Measurements from ENCODE around the gene PLXND1.

GRCh38 chr3:129513705-129514104, 92.8 kb downstream of the PLXND1 start:
- no peak for TF ChIP-seq CTCF (IDR thresholded peaks at IDR 0.05; ENCODE audit: poor library complexity, severe bottlenecking)
- no peak for TF ChIP-seq EZH2 (IDR thresholded peaks at IDR 0.05; ENCODE audit: borderline replicate concordance, insufficient read depth, low read length, poor library complexity, severe bottlenecking)
- no peak for TF ChIP-seq MXI1 (conservative IDR thresholded peaks at IDR 0.05; ENCODE audit: poor library complexity, severe bottlenecking)
- no peak for TF ChIP-seq TAF1 (IDR thresholded peaks at IDR 0.05; ENCODE audit: low read depth)
- no peak for TF ChIP-seq RAD21 (conservative IDR thresholded peaks at IDR 0.05)
- TF ChIP-seq SMC3 (conservative IDR thresholded peaks at IDR 0.05; ENCODE audit: poor library complexity), result no peak
- TF ChIP-seq EP300 (conservative IDR thresholded peaks at IDR 0.05; ENCODE audit: poor library complexity, severe bottlenecking), result no peak
- no peak for TF ChIP-seq POLR2AphosphoS5 (IDR thresholded peaks at IDR 0.05)
- TF ChIP-seq REST (IDR thresholded peaks at IDR 0.05; ENCODE audit: borderline replicate concordance), result no peak
